Activated CD8-positive, alpha-beta memory T cell treated with anti-CD3 and anti-CD28 coated beads for 36 hours (primary cell): ENCODE measurements around the gene SLX9. TPM values are rescaled to one million over a fixed set of nuclear protein-coding genes. Genes with fewer than 3 reads are reported as not detected.

Source experiments
- CTCF ChIA-PET: fragments of 350-600 bp; sonication (Branson Sonifier 250); formaldehyde crosslinking; loops from one replicate; lab custom pipeline; 2021; ENCODE audit warnings: antibody characterized with exemption; lab: Charles Lee
- POLR2A ChIA-PET: fragments of 350-600 bp; sonication (Branson Sonifier 250); formaldehyde crosslinking; loops from one replicate; lab custom pipeline; 2021; ENCODE audit warnings: antibody characterized with exemption; lab: Charles Lee
- total RNA-seq, 2 experiments: library from RNA; stranded (reverse); gene quantifications; one replicate each; pipeline ENCODE4 v1.2.3, GENCODE V29; 2021

SLX9 gene
- total RNA-seq = 10 to 100 TPM; 77.1 to 83.3 TPM

DNA sequence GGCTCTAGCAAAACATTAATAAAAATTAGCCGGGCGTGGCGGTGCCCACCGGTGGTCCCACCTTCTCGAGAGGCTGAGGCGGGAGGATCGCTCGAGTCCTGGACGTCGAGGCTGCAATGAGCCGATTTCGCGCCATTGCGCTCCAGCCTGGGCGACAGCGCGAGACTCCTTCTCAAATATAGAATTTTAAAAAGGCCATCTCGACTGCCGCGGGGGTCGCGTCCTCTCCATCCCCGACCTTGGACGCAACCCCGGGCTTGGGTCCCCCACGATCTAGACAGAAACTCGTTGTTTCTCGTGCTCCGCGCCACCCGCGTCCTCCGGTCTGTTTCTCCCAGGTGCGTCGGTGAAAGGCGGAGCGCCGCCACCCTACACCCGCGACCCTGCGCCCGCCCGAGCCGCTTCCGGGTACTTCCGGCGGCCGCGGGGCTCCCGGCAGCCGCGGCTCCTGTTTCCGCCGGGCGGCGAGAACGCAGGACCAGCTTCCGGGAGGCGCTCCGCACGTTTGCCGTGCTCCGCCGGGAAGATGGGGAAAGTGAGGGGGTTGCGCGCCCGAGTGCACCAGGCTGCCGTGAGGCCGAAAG lies at the start of gene SLX9:
Gene SLX9 (plus strand): TSS at position 498 of the 584 bp plus-strand sequence. CDS start 29 bp downstream, at position 527.
- POLR2A ChIA-PET = interaction anchor here (0.6 to 1.8 kb wide), 6 partner anchors 12 to 168 kb away, joined by 3 to 7 read pairs (median 4); partner anchors contain the start of gene PTTG1IP
- CTCF ChIA-PET = interaction anchor here (1.0 to 2.4 kb wide), 8 partner anchors 10 to 197 kb away, joined by 3 to 16 read pairs (median 3); partner anchors contain the start of gene UBE2G2

DNA sequence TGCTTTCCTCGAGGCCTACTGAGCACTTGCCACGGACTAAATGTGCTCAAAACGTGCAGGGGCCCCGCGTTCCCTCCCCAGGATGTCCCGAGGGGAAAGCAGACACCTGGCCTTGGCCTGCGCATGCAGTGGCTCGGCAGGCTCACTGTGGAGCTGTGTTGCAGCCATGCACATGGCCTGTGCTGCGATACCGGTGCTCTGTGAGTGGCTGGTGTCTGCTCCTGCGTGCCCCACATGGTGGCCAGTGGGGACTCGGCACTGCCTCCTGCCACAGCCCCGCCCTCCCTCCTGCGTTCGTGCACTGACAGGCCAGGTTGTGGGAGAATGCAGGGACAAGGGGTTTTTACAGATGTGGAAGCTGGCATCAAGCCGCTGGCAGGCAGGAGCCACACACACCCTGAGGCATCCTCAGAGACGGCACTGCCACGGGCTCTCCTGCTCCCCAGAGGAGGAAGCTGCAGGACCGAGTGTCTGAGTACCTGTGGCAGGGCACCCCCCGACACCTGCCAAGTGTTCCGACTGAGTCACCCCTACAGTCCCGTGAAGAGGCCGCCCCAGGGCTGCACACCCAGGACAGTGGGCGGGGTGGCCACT lies 49.4 kb upstream of the SLX9 start:
- CTCF ChIA-PET = no interaction called here
- POLR2A ChIA-PET = no interaction called here

DNA sequence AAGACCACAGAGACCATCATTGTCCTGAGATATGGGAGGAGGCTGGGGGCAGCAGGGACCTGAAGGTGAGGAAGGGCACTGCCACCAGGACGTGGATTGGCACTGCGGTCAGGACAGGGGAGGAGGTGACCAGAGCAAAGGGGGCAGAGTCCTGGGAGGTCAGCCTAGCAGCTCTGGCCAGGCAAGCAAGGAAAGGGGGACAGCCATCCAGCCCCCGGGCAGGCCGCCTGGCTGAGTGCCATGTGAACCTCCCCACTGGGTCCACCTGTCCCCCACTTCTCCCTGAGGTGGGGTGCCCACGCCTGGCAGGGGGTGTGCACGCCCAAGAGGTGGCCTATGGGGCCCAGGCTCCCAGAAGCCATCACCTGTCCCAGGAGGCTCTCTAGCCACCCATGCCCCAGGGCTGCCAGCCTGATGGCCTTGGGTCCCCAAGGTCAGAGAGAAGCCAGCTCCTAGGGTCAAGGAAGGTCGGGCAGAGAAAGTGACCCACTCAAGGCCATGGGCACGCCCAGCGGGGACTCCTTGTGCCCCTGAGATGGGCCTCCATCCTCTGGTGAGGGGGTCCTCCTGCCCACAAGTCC lies 48.8 kb upstream of the SLX9 start:
- ChIA-PET POLR2A (no interaction called here), CTCF (no interaction called here)

DNA sequence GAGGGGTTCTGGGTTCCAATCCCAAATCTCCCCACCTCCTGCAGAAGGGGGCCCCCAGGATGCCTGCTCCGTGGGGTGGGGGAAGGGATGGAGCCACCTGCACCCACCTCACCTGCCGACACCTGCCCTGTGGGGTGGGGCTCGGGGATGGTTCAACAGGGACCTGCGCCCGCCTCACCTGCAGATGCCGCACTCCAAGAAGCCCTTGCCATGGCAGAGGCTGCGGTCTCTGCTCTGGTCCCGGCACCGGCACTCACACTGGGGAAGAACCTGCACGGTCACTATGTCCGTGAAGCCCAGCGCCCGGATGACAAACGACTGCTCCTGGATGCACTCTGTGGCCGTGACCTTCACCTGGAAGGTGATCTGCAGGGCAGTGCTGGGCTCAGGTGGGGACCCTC lies 48.2 kb upstream of the SLX9 start:
- POLR2A ChIA-PET = interaction anchor here (0.6 kb wide), 1 partner anchor 11 kb away, joined by 4 read pairs; no protein-coding TSS in a partner anchor
- CTCF ChIA-PET = interaction anchor here (0.7 to 4.9 kb wide), 4 partner anchors 9 to 41 kb away, joined by 5 to 27 read pairs (median 15); no protein-coding TSS in a partner anchor

DNA sequence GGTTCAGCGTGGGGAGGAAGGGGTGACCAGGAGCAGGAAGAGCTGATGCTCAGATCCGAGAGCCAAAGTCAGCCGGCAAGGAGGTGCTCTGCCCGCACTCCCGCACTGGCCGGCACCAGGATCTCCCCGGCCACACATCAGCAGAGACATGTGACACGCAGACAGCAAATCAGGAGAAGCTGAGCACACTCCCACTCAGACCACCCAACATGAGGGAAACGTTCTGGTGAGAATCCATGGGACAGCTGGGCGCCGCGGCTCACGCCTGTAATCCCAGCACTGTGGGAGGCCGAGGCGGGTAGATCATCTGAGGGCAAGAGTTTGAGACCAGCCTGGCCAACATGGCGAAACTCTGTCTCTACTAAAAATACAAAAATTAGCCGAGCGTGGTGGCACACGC lies 47.7 kb upstream of the SLX9 start:
- CTCF ChIA-PET = interaction anchor here (0.6 to 4.9 kb wide), 13 partner anchors 9 to 1128 kb away, joined by 3 to 27 read pairs (median 4); no protein-coding TSS in a partner anchor

GRCh38 chr21:44892536-44893277 lies 47.1 kb upstream of the SLX9 start:
- POLR2A ChIA-PET = interaction anchor here (0.5 to 0.7 kb wide), 5 partner anchors 9 to 868 kb away, joined by 4 to 9 read pairs (median 4); no protein-coding TSS in a partner anchor
- CTCF ChIA-PET = interaction anchor here (0.6 to 4.9 kb wide), 15 partner anchors 10 to 1129 kb away, joined by 3 to 27 read pairs (median 4); partner anchors contain the start of gene SLX9

More for the DNA sequence above, 47.7 kb upstream of the SLX9 start:
- POLR2A ChIA-PET = interaction anchor here (0.5 to 0.6 kb wide), 2 partner anchors 9 to 12 kb away, joined by 4 to 8 read pairs; no protein-coding TSS in a partner anchor

DNA sequence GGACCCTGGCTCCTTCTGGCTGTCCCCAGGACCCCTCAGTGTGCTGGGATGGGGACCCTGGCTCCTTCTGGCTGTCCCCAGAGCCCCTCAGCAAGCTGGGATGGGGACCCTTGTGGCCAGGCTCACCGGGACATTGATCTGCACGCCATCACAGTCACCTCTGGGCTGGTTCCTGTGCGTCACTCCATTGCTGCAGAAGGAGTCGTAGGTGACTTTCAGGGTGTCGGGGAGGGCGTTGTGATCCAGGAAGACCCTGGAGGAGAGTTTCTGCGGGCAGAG lies 46.6 kb upstream of the SLX9 start:
- ChIA-PET CTCF (interaction anchor here (0.7 to 4.9 kb wide), 7 partner anchors 10 to 49 kb away, joined by 3 to 27 read pairs (median 8); partner anchors contain the start of gene SLX9), POLR2A (interaction anchor here (1.6 kb wide), 1 partner anchor 20 kb away, joined by 5 read pairs; no protein-coding TSS in a partner anchor)

DNA sequence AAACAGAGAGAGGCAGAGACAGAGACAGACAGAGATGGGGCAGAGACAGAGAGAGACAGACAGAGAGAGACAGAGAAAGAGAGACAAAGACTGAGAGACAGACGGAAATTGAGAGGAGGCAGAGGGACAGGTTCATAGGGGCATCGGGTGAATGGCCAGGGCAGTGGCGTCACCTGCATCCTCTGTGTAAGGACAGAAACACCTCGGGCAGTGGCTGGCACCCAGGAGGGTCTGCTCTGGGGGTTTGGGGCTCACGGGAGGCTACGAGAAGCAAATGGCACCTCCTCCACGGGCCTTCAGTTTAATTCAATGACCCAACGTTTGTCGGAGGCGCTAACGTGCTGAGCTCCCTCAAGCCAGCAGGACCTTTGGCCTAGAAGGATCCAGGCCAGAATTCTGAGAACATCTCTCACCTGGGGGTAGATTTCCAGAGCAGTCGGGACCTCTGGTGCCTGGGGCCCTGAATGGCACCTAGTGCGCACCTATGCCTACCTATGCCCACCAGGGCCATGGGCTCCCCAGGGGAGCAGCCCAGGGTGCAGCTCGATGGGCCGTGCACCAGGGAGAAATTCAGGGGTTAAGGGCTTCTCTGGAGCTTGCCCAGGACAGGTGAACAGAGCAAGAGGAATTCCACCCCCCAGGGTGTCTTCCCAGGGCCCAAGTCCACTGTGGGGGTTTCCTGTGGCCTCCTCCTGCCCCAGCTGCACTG lies 45.7 kb upstream of the SLX9 start:
- POLR2A ChIA-PET = interaction anchor here (0.9 to 1.6 kb wide), 2 partner anchors 19 to 38 kb away, joined by 3 to 5 read pairs; no protein-coding TSS in a partner anchor
- CTCF ChIA-PET = interaction anchor here (0.7 to 4.9 kb wide), 8 partner anchors 11 to 48 kb away, joined by 3 to 27 read pairs (median 6); partner anchors contain the start of gene SLX9

GRCh38 chr21:44894687-44895302 lies 45.0 kb upstream of the SLX9 start:
- ChIA-PET CTCF (interaction anchor here (0.8 to 4.9 kb wide), 6 partner anchors 12 to 45 kb away, joined by 3 to 27 read pairs (median 8); partner anchors contain the start of gene SLX9), POLR2A (interaction anchor here (0.7 to 1.9 kb wide), 4 partner anchors 11 to 37 kb away, joined by 3 to 5 read pairs (median 4); no protein-coding TSS in a partner anchor)

GRCh38 chr21:44895859-44896258 lies 44.0 kb upstream of the SLX9 start:
- ChIA-PET CTCF (interaction anchor here (4.9 kb wide), 1 partner anchor 36 kb away, joined by 27 read pairs; no protein-coding TSS in a partner anchor), POLR2A (interaction anchor here (0.7 to 1.9 kb wide), 2 partner anchors 12 to 36 kb away, joined by 3 to 4 read pairs; no protein-coding TSS in a partner anchor)

GRCh38 chr21:44896561-44897286 lies 43.1 kb upstream of the SLX9 start:
- CTCF ChIA-PET = interaction anchor here (0.7 to 4.9 kb wide), 3 partner anchors 35 to 53 kb away, joined by 3 to 27 read pairs (median 10); no protein-coding TSS in a partner anchor
- POLR2A ChIA-PET = interaction anchor here (0.6 to 1.9 kb wide), 3 partner anchors 7 to 36 kb away, joined by 3 to 4 read pairs (median 3); no protein-coding TSS in a partner anchor

DNA sequence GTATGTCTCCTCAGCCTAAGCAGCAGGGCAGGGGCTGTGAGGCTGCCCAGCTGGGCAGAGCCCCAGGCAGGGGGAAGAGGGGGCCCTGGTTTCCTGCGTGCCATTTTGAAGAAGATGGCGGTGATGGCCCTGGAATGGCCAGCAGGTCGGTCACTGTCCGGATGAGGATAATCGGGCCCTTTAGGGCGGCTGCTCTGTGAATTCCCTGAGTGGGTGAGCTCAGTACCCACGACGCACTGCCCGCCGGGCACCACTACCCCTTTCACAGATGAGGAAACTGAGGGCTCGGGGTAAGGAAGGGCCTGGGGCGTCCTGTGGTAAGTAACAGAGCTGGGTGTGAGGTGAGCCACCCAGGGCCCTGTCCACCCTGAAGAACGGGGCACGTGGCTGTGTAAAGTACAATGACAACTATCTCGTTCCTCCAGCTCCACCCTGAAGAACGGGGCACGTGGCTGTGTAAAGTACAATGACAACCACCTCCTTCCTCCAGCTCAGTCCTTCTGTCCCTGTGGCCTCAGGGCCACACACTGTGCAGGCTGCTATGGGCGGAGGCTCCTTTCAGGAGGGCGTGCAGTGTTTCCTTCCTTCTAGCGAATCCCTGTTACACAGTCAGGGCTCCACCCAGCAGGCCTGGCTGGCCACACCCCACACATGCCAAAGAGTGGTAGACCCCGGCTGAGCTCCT lies 42.4 kb upstream of the SLX9 start:
- POLR2A ChIA-PET = interaction anchor here (0.6 to 0.7 kb wide), 2 partner anchors 8 to 668 kb away, joined by 3 read pairs; no protein-coding TSS in a partner anchor
- CTCF ChIA-PET = interaction anchor here (0.7 to 2.0 kb wide), 3 partner anchors 16 to 53 kb away, joined by 3 to 10 read pairs (median 4); no protein-coding TSS in a partner anchor

DNA sequence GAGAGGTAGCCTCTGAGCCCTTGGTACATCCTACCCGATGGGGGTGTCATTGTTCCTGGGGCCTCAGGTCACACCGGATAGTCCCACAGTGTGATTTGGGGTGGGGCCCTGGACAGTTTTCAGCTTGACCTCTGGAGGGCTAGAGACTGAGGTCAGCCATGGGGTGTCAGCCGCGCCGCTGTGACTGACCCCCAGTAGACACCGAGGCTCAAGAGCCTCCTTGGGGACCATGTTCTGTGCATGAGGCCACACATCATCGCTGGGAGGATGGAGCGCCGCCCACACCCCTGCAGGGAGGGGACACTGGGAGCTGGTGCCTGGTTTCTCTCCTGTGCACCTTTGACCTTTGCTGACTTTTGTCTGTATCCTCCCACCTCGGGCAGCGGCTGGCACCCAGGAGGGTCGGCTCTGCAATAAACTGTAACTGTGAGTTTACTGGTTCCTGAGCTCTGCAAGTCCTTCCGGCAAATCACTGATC lies 41.8 kb upstream of the SLX9 start:
- CTCF ChIA-PET = interaction anchor here (1.0 to 2.0 kb wide), 2 partner anchors 15 to 35 kb away, joined by 4 to 10 read pairs; no protein-coding TSS in a partner anchor
- POLR2A ChIA-PET = interaction anchor here (0.6 to 0.7 kb wide), 2 partner anchors 113 to 667 kb away, joined by 3 read pairs; no protein-coding TSS in a partner anchor

DNA sequence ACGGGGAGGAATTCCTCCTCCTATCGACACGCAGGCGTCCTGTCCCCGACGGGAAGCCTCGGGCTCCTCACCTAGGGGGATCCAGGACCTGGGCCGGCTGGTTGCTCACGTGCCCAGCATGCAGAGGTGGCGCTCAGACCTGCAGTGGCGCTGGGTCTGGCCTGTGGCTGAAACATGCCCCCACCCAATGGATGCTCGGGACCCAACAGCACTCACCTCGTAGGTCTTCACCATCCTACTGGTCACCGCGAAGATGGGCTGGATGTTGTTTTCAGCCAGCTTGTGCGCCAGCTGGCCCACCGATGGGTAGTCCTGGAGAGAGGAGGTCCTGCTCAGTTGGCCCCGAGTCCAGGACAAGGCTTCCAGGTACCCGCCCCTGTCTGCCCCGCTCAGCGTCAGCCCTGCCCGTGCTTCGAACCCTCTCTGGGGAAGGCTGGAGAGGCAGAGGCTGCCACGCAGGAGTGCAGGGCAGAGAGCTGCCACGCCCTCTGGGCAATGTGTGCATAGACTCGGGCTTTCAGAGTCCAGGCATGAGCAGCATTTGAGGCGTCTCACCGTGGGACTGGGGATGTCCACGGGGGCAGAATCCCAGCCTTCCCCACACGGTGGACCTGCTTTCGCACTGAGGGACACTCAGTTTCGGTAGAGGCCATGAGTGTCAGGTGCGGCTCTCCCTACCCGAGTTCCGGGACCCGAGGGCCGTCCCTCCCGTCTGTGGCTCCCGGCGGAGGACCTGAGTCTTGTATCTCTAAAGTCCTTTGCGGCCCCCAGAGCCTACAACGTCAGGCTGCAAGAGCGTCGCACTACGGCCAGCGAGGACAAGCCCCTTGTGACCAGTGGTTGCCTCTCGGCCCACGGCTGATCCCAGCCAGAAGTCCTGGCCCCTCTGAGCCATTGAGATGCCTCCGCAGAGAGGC lies 40.7 kb upstream of the SLX9 start:
- ChIA-PET POLR2A (interaction anchor here (0.7 kb wide), 1 partner anchor 114 kb away, joined by 3 read pairs; no protein-coding TSS in a partner anchor), CTCF (interaction anchor here (2.0 kb wide), 1 partner anchor 33 kb away, joined by 10 read pairs; no protein-coding TSS in a partner anchor)
